WTC11 (cell line): ENCODE data around the gene GRM5. TPM values are rescaled to one million over a fixed set of nuclear protein-coding genes. Genes with fewer than 3 reads are reported as not detected.

Experiments used
- ATAC-seq: fragments of 200-7000 bp; cut with Tn5 transposase; 2 replicates; pipeline ENCODE4 v1.10.0; 2021; ENCODE audit warnings: mild to moderate bottlenecking, moderate library complexity
- CTCF ChIA-PET: fragments of 300-600 bp; sonication (Branson Sonifier 250); formaldehyde crosslinking; loops from one replicate; lab custom pipeline; 2021; ENCODE audit warnings: antibody characterized with exemption; lab: Charles Lee
- POLR2A ChIA-PET: fragments of 350-600 bp; sonication (Branson Sonifier 250); formaldehyde crosslinking; loops from one replicate; lab custom pipeline; 2021; ENCODE audit warnings: antibody characterized with exemption; lab: Charles Lee
- DNase-seq: peaks from one replicate; pipeline ENCODE4 v3.0.0; 2021; ENCODE audit warnings: low spot score
- H3K27ac Mint-ChIP-seq: 2 replicates; pipeline ENCODE4 v1.8.0; 2021; ENCODE audit warnings: mixed read lengths
- H3K27me3 Mint-ChIP-seq: 2 replicates; pipeline ENCODE4 v1.8.0; 2021; ENCODE audit warnings: low read depth, mild to moderate bottlenecking, moderate library complexity, mixed read lengths
- H3K36me3 Mint-ChIP-seq: 2 replicates; pipeline ENCODE4 v1.8.0; 2021; ENCODE audit warnings: mixed read lengths
- H3K4me1 Mint-ChIP-seq: 2 replicates; pipeline ENCODE4 v1.8.0; 2022; ENCODE audit warnings: mixed read lengths
- H3K4me3 Mint-ChIP-seq: 2 replicates; pipeline ENCODE4 v1.8.0; 2021; ENCODE audit warnings: mild to moderate bottlenecking, moderate library complexity, mixed read lengths
- H3K9me3 Mint-ChIP-seq: 2 replicates; pipeline ENCODE4 v1.8.0; 2021; ENCODE audit warnings: mixed read lengths
- AFF4 ChIP-seq: sonication (generic); formaldehyde crosslinking; IDR thresholded peaks from 2 replicates; pipeline ENCODE4 v1.8.1; 2023; ENCODE audit warnings: mild to moderate bottlenecking, missing genetic modification reagents, borderline replicate concordance
- CTCF ChIP-seq: fragments of 200-600 bp; IDR thresholded peaks from 2 replicates; pipeline ENCODE4 v1.8.0; 2022; ENCODE audit warnings: antibody characterized with exemption
- ELF4 ChIP-seq: sonication (generic); formaldehyde crosslinking; IDR thresholded peaks from 2 replicates; pipeline ENCODE4 v1.8.1; 2022; ENCODE audit warnings: low read depth, mild to moderate bottlenecking, moderate library complexity, missing genetic modification reagents
- FOXJ3 ChIP-seq: sonication (generic); formaldehyde crosslinking; IDR thresholded peaks from 2 replicates; pipeline ENCODE4 v1.9.0; 2021; ENCODE audit warnings: missing genetic modification reagents, mild to moderate bottlenecking, borderline replicate concordance
- FOXK1 ChIP-seq: sonication (generic); formaldehyde crosslinking; IDR thresholded peaks from 2 replicates; pipeline ENCODE4 v1.8.0; 2022; ENCODE audit warnings: mild to moderate bottlenecking, moderate library complexity, missing genetic modification reagents
- HMGA2 ChIP-seq: fragments of 250-450 bp; sonication (Bioruptor Pico); IDR thresholded peaks from 2 replicates; pipeline ENCODE4 v1.4.0; 2021; ENCODE audit warnings: mild to moderate bottlenecking, moderate library complexity
- IRF2 ChIP-seq: sonication (generic); formaldehyde crosslinking; IDR thresholded peaks from 2 replicates; pipeline ENCODE4 v1.8.0; 2022; ENCODE audit warnings: low read depth, missing genetic modification reagents, borderline replicate concordance
- JAZF1 ChIP-seq: fragments of 250-450 bp; sonication (Bioruptor Pico); IDR thresholded peaks from 2 replicates; pipeline ENCODE4 v1.9.0; 2021; ENCODE audit warnings: moderate library complexity, mild to moderate bottlenecking, inconsistent platforms
- KAT7 ChIP-seq: sonication (generic); formaldehyde crosslinking; IDR thresholded peaks from 2 replicates; pipeline ENCODE4 v1.8.1; 2023; ENCODE audit warnings: missing genetic modification reagents, mild to moderate bottlenecking, borderline replicate concordance
- MXD4 ChIP-seq: fragments of 250-450 bp; sonication (Bioruptor Pico); IDR thresholded peaks from 2 replicates; pipeline ENCODE4 v1.8.0; 2021; ENCODE audit warnings: mild to moderate bottlenecking, moderate library complexity, borderline replicate concordance
- MYBL2 ChIP-seq: sonication (generic); formaldehyde crosslinking; IDR thresholded peaks from 2 replicates; pipeline ENCODE4 v1.8.1; 2023; ENCODE audit warnings: mild to moderate bottlenecking, moderate library complexity, missing genetic modification reagents
- NFATC4 ChIP-seq: fragments of 250-450 bp; sonication (Bioruptor Pico); IDR thresholded peaks from 2 replicates; pipeline ENCODE4 v1.9.0; 2021; ENCODE audit warnings: mild to moderate bottlenecking
- NR1H2 ChIP-seq: sonication (generic); formaldehyde crosslinking; IDR thresholded peaks from 2 replicates; pipeline ENCODE4 v1.9.0; 2021; ENCODE audit warnings: mild to moderate bottlenecking, moderate library complexity, missing genetic modification reagents
- NR3C1 ChIP-seq: sonication (generic); formaldehyde crosslinking; conservative IDR thresholded peaks from 2 replicates; pipeline ENCODE4 v1.8.1; 2023; ENCODE audit warnings: low read depth, mild to moderate bottlenecking, missing genetic modification reagents
- PRRX2 ChIP-seq: fragments of 250-450 bp; sonication (Bioruptor Pico); IDR thresholded peaks from 2 replicates; pipeline ENCODE4 v1.8.0; 2021; ENCODE audit warnings: mild to moderate bottlenecking
- TEAD1 ChIP-seq: sonication (generic); formaldehyde crosslinking; IDR thresholded peaks from 2 replicates; pipeline ENCODE4 v1.8.0; 2022; ENCODE audit warnings: mild to moderate bottlenecking, missing genetic modification reagents
- TEAD4 ChIP-seq: sonication (generic); formaldehyde crosslinking; IDR thresholded peaks from 2 replicates; pipeline ENCODE4 v1.8.0; 2022; ENCODE audit warnings: mild to moderate bottlenecking, missing genetic modification reagents
- TP53 ChIP-seq: sonication (generic); formaldehyde crosslinking; IDR thresholded peaks from 2 replicates; pipeline ENCODE4 v1.8.1; 2023; ENCODE audit warnings: mild to moderate bottlenecking, missing genetic modification reagents
- ZNF232 ChIP-seq: sonication (generic); formaldehyde crosslinking; IDR thresholded peaks from 2 replicates; pipeline ENCODE4 v1.8.0; 2022; ENCODE audit warnings: mild to moderate bottlenecking, missing genetic modification reagents
- ZNF263 ChIP-seq: sonication (generic); formaldehyde crosslinking; IDR thresholded peaks from 2 replicates; pipeline ENCODE4 v1.8.1; 2022; ENCODE audit warnings: low read depth, mild to moderate bottlenecking, moderate library complexity, missing genetic modification reagents
- ZNF396 ChIP-seq: fragments of 250-450 bp; sonication (Bioruptor Pico); IDR thresholded peaks from 2 replicates; pipeline ENCODE4 v1.8.0; 2021; ENCODE audit warnings: mild to moderate bottlenecking, moderate library complexity, borderline replicate concordance
- ZNF671 ChIP-seq: fragments of 250-450 bp; sonication (Bioruptor Pico); IDR thresholded peaks from 2 replicates; pipeline ENCODE4 v1.8.0; 2021; ENCODE audit warnings: mild to moderate bottlenecking
- total RNA-seq: library from RNA; stranded (reverse); gene quantifications from 3 replicates; pipeline ENCODE4 v1.2.3, GENCODE V29; 2021
- TF ChIP-seq, protein P1 (sequence below): fragments of 250-450 bp; sonication (Bioruptor Pico); IDR thresholded peaks from 2 replicates; pipeline ENCODE4 v2.1.2; 2022; ENCODE audit warnings: mild to moderate bottlenecking, moderate library complexity
- TF ChIP-seq, protein P2 (sequence below): sonication (generic); formaldehyde crosslinking; IDR thresholded peaks from 2 replicates; pipeline ENCODE4 v1.8.1; 2023; ENCODE audit warnings: mild to moderate bottlenecking, missing genetic modification reagents
- TF ChIP-seq, protein P3 (sequence below): sonication (generic); formaldehyde crosslinking; IDR thresholded peaks from 2 replicates; pipeline ENCODE4 v1.8.1; 2022; ENCODE audit warnings: mild to moderate bottlenecking, missing genetic modification reagents, moderate library complexity, borderline replicate concordance

GRM5 gene
- total RNA-seq, 1 experiment from 2014 or later: 0.13 TPM

GRCh38 chr11:88692306-88693086 is 373.3 kb downstream of the GRM5 start:
- Mint-ChIP-seq H3K27ac (no peak overlapping the region), H3K4me1 (peaks cover 10% of the 10 kb centered on the region), H3K27me3 (no peaks in the 10 kb centered on the region), H3K4me3 (no peak overlapping the region), H3K36me3 (no peaks in the 10 kb centered on the region), H3K9me3 (no peaks in the 10 kb centered on the region)
- no peak for TF ChIP-seq KAT7
- TF ChIP-seq ZNF232 (CRISPR knock-in tag): no peak
- no peak for TF ChIP-seq IRF2 (CRISPR knock-in tag)
- TF ChIP-seq, protein P1, sequence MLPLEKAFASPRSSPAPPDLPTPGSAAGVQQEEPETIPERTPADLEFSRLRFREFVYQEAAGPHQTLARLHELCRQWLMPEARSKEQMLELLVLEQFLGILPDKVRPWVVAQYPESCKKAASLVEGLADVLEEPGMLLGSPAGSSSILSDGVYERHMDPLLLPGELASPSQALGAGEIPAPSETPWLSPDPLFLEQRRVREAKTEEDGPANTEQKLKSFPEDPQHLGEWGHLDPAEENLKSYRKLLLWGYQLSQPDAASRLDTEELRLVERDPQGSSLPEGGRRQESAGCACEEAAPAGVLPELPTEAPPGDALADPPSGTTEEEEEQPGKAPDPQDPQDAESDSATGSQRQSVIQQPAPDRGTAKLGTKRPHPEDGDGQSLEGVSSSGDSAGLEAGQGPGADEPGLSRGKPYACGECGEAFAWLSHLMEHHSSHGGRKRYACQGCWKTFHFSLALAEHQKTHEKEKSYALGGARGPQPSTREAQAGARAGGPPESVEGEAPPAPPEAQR (CRISPR knock-in tag): no peak
- no peak for TF ChIP-seq TEAD1 (CRISPR knock-in tag)
- no peak for TF ChIP-seq HMGA2 (CRISPR knock-in tag)
- TF ChIP-seq FOXK1 (CRISPR knock-in tag): no peak
- TF ChIP-seq MXD4 (CRISPR knock-in tag): no peak
- no peak for TF ChIP-seq ZNF396
- TF ChIP-seq ZNF263: no peak
- TF ChIP-seq, protein P2, sequence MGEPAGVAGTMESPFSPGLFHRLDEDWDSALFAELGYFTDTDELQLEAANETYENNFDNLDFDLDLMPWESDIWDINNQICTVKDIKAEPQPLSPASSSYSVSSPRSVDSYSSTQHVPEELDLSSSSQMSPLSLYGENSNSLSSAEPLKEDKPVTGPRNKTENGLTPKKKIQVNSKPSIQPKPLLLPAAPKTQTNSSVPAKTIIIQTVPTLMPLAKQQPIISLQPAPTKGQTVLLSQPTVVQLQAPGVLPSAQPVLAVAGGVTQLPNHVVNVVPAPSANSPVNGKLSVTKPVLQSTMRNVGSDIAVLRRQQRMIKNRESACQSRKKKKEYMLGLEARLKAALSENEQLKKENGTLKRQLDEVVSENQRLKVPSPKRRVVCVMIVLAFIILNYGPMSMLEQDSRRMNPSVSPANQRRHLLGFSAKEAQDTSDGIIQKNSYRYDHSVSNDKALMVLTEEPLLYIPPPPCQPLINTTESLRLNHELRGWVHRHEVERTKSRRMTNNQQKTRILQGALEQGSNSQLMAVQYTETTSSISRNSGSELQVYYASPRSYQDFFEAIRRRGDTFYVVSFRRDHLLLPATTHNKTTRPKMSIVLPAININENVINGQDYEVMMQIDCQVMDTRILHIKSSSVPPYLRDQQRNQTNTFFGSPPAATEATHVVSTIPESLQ (CRISPR knock-in tag): no peak
- no peak for TF ChIP-seq PRRX2 (CRISPR knock-in tag)
- no peak for TF ChIP-seq NR3C1 (CRISPR knock-in tag)
- TF ChIP-seq NR1H2: no peak
- no peak for TF ChIP-seq FOXJ3 (CRISPR knock-in tag)
- TF ChIP-seq MYBL2: no peak
- no peak for TF ChIP-seq ELF4
- TF ChIP-seq, protein P3, sequence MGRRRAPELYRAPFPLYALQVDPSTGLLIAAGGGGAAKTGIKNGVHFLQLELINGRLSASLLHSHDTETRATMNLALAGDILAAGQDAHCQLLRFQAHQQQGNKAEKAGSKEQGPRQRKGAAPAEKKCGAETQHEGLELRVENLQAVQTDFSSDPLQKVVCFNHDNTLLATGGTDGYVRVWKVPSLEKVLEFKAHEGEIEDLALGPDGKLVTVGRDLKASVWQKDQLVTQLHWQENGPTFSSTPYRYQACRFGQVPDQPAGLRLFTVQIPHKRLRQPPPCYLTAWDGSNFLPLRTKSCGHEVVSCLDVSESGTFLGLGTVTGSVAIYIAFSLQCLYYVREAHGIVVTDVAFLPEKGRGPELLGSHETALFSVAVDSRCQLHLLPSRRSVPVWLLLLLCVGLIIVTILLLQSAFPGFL (CRISPR knock-in tag): no peak
- no peak for TF ChIP-seq JAZF1 (CRISPR knock-in tag)
- no peak for TF ChIP-seq ZNF671 (CRISPR knock-in tag)
- no peak for ATAC-seq
- no peak for DNase-seq
- POLR2A ChIA-PET: no interaction called here
- CTCF ChIA-PET: interaction anchor here (1.0 kb wide), 1 partner anchor 141 kb away, joined by 3 read pairs; no protein-coding TSS in a partner anchor

DNA sequence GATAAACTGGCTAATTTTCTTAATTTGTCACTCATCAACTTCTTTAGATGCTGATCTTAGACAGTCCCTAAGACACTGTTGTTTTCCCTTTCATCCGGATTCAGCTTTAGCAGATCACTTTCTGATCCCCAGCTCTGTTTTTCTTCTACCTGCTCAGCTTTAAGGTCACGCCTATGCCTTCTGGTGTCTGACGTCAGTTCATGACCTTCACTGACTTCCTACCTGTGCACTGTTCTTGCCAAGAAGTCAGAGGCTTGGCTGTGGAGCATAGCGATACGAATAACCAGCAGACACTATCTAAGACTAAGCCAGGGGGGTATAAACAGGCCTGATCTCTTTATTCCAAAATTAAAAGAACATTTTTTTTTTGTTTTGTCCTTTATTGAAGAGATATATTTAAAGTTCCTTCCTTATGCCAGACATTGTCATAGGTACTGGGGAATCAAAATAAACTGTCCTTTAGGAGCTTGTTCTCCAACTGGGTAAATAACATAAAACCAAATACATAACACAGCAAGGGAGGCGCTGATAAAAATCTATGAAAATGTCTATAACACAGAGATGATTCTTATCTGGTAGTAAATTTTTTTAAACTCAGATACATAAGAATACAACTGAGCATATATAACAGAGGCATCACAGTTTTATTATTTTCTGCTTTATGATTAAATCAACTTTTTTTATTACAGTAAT is 376.1 kb downstream of the GRM5 start:
- no peak overlapping the region for H3K4me3 Mint-ChIP-seq
- peaks cover 15% of the 10 kb centered on the region for H3K36me3 Mint-ChIP-seq
- H3K4me1 Mint-ChIP-seq: peaks cover 4% of the 10 kb centered on the region; the same call in 1 of the 2 replicates
- ATAC-seq: no peak
- no peaks in the 10 kb centered on the region; the same call in 1 of the 2 replicates for H3K27me3 Mint-ChIP-seq
- POLR2A ChIA-PET: no interaction called here
- no peak overlapping the region for H3K27ac Mint-ChIP-seq
- CTCF ChIA-PET: interaction anchor here (0.6 kb wide), 1 partner anchor 138 kb away, joined by 3 read pairs; no protein-coding TSS in a partner anchor
- no peak for DNase-seq
- H3K9me3 Mint-ChIP-seq: peaks cover 23% of the 10 kb centered on the region
- TF ChIP-seq NFATC4 (CRISPR knock-in tag): no peak
- no peak for TF ChIP-seq FOXK1 (CRISPR knock-in tag)
- no peak for TF ChIP-seq TEAD4 (CRISPR knock-in tag)
- no peak for TF ChIP-seq CTCF
- TF ChIP-seq TP53: no peak
- no peak for TF ChIP-seq NR1H2
- TF ChIP-seq AFF4 (CRISPR knock-in tag): no peak
